ENCODE results near the gene RPL21. TPM values are rescaled to one million over a fixed set of nuclear protein-coding genes. Genes with fewer than 3 reads are reported as not detected.
"Not testable (repeated sequence)": the region's sequence is repeated elsewhere in the genome, so short reads cannot be mapped to it uniquely, and the experiment has no call there.

The RPL21 gene
- total and polyA plus RNA-seq, 2 donors (not counting 1 experiment from before 2014, with no cell fraction given) = 1,937 to 2,245 TPM

DNA sequence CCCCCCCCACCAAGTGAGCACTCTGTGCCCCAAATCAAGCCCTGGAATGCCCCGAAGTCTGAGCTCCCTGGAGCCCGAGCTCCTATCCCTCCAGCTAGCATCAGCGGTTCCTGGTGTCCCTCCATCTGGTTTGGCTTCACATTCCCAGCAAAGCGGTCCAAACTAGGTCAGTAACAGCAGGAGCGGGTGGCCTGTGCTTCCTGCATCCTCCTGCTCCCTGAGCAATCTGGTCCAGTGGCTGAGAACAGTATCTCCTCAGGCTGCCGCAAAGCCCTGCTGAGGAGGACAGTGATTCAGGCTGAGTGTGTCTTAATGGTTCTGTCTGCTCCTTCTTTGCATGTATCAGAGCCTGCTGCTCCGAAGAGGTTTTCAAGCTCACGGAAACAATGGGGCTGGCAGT, 45.1 kb downstream of the RPL21 start:
- Mint-ChIP-seq H3K27ac (no peak overlapping the region), H3K9me3 (ENCODE audit: insufficient read depth) (no peaks in the 10 kb centered on the region), H3K4me3 (no peak overlapping the region), H3K27me3 (no peaks in the 10 kb centered on the region), H3K4me1 (peaks cover 29% of the 10 kb centered on the region)
- no peaks in the 10 kb centered on the region for H3K36me3 ChIP-seq (replicated peaks in 1 of 2; ENCODE audit: control extremely low read depth in 1 of 2, control insufficient read depth in 1 of 2, extremely low read depth in 1 of 2, insufficient read depth in 2 of 2, low read length in 1 of 2)
- ChIA-PET POLR2A (no interaction called here), CTCF (no interaction called here)
- no peak overlapping the region for H3K4me3 ChIP-seq (ENCODE audit: control extremely low read depth in 1 of 5, extremely low read depth in 1 of 5, insufficient read depth in 1 of 5, low read depth in 2 of 5, low read length in 4 of 5)
- peaks cover 26 to 28% of the 10 kb centered on the region in 2 donors for H3K4me1 ChIP-seq (ENCODE audit: control insufficient read depth in 2 of 2, insufficient read depth in 2 of 2, low read length in 2 of 2)
- intact Hi-C loops (cut with micrococcal nuclease) = no loop called here
- 93% methylated on average over 8 of the region's 8 CpGs for WGBS (ENCODE audit: insufficient coverage)
- H3K79me2 ChIP-seq (ENCODE audit: control insufficient read depth, insufficient read depth, low read length) = no peaks in the 10 kb centered on the region
- peaks cover 0 to 4% (median 0%) of the 10 kb centered on the region in 3 donors for H3K9me3 ChIP-seq (ENCODE audit: control extremely low read depth in 1 of 3, control insufficient read depth in 2 of 3, insufficient read depth in 1 of 3, low read length in 2 of 3)
- peaks cover 0 to 2% (median 0%) of the 10 kb centered on the region in 4 experiments for H3K27me3 ChIP-seq (replicated peaks in 1 of 4; ENCODE audit: control extremely low read depth in 1 of 4, control insufficient read depth in 3 of 4, insufficient read depth in 4 of 4, low read length in 3 of 4)
- TF ChIP-seq EZH2 (IDR thresholded peaks at IDR 0.05; ENCODE audit: borderline replicate concordance, insufficient read depth, low read depth, low read length, poor library complexity, severe bottlenecking) = no peak
- TF ChIP-seq, protein P1, sequence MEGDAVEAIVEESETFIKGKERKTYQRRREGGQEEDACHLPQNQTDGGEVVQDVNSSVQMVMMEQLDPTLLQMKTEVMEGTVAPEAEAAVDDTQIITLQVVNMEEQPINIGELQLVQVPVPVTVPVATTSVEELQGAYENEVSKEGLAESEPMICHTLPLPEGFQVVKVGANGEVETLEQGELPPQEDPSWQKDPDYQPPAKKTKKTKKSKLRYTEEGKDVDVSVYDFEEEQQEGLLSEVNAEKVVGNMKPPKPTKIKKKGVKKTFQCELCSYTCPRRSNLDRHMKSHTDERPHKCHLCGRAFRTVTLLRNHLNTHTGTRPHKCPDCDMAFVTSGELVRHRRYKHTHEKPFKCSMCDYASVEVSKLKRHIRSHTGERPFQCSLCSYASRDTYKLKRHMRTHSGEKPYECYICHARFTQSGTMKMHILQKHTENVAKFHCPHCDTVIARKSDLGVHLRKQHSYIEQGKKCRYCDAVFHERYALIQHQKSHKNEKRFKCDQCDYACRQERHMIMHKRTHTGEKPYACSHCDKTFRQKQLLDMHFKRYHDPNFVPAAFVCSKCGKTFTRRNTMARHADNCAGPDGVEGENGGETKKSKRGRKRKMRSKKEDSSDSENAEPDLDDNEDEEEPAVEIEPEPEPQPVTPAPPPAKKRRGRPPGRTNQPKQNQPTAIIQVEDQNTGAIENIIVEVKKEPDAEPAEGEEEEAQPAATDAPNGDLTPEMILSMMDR (IDR thresholded peaks at IDR 0.05) = no peak
- no peak overlapping the region for H3K9ac ChIP-seq (ENCODE audit: low read length)
- no peak overlapping the region for H3K27ac ChIP-seq (ENCODE audit: low read length in 2 of 2)
- DNase-seq (no peak), ATAC-seq (ENCODE audit: low read depth) (no peak)
- no peak overlapping the region for H3K4me2 ChIP-seq (replicated peaks; ENCODE audit: low read depth, low read length, poor library complexity, severe bottlenecking)
- H2AFZ ChIP-seq (ENCODE audit: insufficient read depth, low read depth, low read length, poor library complexity, severe bottlenecking) = no peak overlapping the region
- H4K20me1 ChIP-seq (ENCODE audit: control insufficient read depth, insufficient read depth, low read length, poor library complexity, severe bottlenecking) = no peaks in the 10 kb centered on the region

DNA sequence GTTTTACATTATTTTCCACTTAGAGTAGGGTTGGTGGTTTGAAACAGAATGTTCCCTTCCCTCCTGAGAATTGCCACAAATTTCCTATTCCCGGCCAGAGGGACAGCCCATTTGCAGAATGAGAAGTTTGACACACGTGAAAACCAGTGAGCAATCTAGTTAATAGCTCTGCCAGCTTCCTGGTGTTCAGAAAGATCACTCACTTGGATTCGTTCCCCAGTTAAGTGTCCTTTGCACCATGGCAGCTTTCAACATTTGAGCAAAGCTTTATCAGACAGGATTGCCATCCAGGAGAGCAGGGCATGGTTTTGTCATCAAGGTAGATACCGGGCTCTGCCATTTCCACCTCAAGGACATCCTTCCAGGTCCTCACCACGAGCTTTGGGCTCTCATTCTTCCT, 47.5 kb downstream of the RPL21 start:
- WGBS (ENCODE audit: insufficient coverage) = 84% methylated on average over 4 of the region's 5 CpGs
- Histone ChIP-seq H3K4me2 (replicated peaks; ENCODE audit: low read depth, low read length, poor library complexity, severe bottlenecking) (no peak overlapping the region), H3K27ac (ENCODE audit: low read length in 2 of 2) (no peak overlapping the region), H3K4me1 (ENCODE audit: control insufficient read depth in 2 of 2, insufficient read depth in 2 of 2, low read length in 2 of 2) (peaks cover 9 to 10% of the 10 kb centered on the region in 2 donors), H4K20me1 (ENCODE audit: control insufficient read depth, insufficient read depth, low read length, poor library complexity, severe bottlenecking) (no peaks in the 10 kb centered on the region), H2AFZ (ENCODE audit: insufficient read depth, low read depth, low read length, poor library complexity, severe bottlenecking) (no peak overlapping the region), H3K79me2 (ENCODE audit: control insufficient read depth, insufficient read depth, low read length) (no peaks in the 10 kb centered on the region), H3K4me3 (ENCODE audit: control extremely low read depth in 1 of 5, extremely low read depth in 1 of 5, insufficient read depth in 1 of 5, low read depth in 2 of 5, low read length in 4 of 5) (no peak overlapping the region), H3K36me3 (replicated peaks in 1 of 2; ENCODE audit: control extremely low read depth in 1 of 2, control insufficient read depth in 1 of 2, extremely low read depth in 1 of 2, insufficient read depth in 2 of 2, low read length in 1 of 2) (no peaks in the 10 kb centered on the region), H3K9me3 (ENCODE audit: control extremely low read depth in 1 of 3, control insufficient read depth in 2 of 3, insufficient read depth in 1 of 3, low read length in 2 of 3) (peaks cover 0 to 4% (median 0%) of the 10 kb centered on the region in 3 donors), H3K27me3 (replicated peaks in 1 of 4; ENCODE audit: control extremely low read depth in 1 of 4, control insufficient read depth in 3 of 4, insufficient read depth in 4 of 4, low read length in 3 of 4) (peaks cover 0 to 2% (median 0%) of the 10 kb centered on the region in 4 experiments), H3K9ac (ENCODE audit: low read length) (no peak overlapping the region)
- ChIA-PET CTCF (interaction anchor here (1.0 kb wide), 1 partner anchor 28 kb away, joined by 4 read pairs; the partner anchor contains the start of gene RASL11A), POLR2A (no interaction called here)
- no peak overlapping the region for H3K27ac Mint-ChIP-seq
- H3K4me1 Mint-ChIP-seq = peaks cover 12% of the 10 kb centered on the region
- ATAC-seq (ENCODE audit: low read depth) (no peak), DNase-seq (no peak)
- no peaks in the 10 kb centered on the region for H3K27me3 Mint-ChIP-seq
- intact Hi-C loops (cut with micrococcal nuclease) = no loop called here
- TF ChIP-seq EZH2 (IDR thresholded peaks at IDR 0.05; ENCODE audit: borderline replicate concordance, insufficient read depth, low read depth, low read length, poor library complexity, severe bottlenecking) = no peak
- TF ChIP-seq, protein P1 (IDR thresholded peaks at IDR 0.05) = no peak
- H3K9me3 Mint-ChIP-seq (ENCODE audit: insufficient read depth) = no peaks in the 10 kb centered on the region
- H3K4me3 Mint-ChIP-seq = no peak overlapping the region

DNA sequence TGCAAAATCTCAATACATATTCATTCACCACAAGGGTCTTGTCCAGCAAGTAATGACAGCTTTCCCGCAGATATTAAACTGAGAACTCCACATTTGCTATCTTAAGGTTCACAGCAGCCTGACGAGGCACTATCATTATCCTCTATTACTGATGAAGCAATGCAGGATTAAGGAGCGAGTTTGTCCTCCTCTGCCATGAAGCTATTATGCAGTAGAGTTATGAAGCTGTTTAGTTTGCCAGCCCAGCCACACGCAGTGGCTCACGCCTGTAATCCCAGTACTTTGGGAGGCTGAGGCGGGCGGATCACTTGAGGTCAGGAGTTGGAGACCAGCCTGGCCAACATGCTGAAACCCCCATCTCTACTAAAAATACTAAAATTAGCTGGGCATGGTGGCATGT, 49.0 kb downstream of the RPL21 start:
- H3K9me3 ChIP-seq (ENCODE audit: control extremely low read depth in 1 of 3, control insufficient read depth in 2 of 3, insufficient read depth in 1 of 3, low read length in 2 of 3); H3K27me3 ChIP-seq (replicated peaks in 1 of 4; ENCODE audit: control extremely low read depth in 1 of 4, control insufficient read depth in 3 of 4, insufficient read depth in 4 of 4, low read length in 3 of 4); H3K9ac ChIP-seq (ENCODE audit: low read length); DNase-seq; H4K20me1 ChIP-seq (ENCODE audit: control insufficient read depth, insufficient read depth, low read length, poor library complexity, severe bottlenecking); intact Hi-C loops (cut with micrococcal nuclease); H3K4me1 Mint-ChIP-seq; H3K27me3 Mint-ChIP-seq; H3K4me3 Mint-ChIP-seq; CTCF ChIA-PET; H3K27ac Mint-ChIP-seq; H3K79me2 ChIP-seq (ENCODE audit: control insufficient read depth, insufficient read depth, low read length); POLR2A ChIA-PET; H3K9me3 Mint-ChIP-seq (ENCODE audit: insufficient read depth); H2AFZ ChIP-seq (ENCODE audit: insufficient read depth, low read depth, low read length, poor library complexity, severe bottlenecking); H3K4me3 ChIP-seq (ENCODE audit: control extremely low read depth in 1 of 5, extremely low read depth in 1 of 5, insufficient read depth in 1 of 5, low read depth in 2 of 5, low read length in 4 of 5); H3K36me3 ChIP-seq (replicated peaks in 1 of 2; ENCODE audit: control extremely low read depth in 1 of 2, control insufficient read depth in 1 of 2, extremely low read depth in 1 of 2, insufficient read depth in 2 of 2, low read length in 1 of 2); H3K27ac ChIP-seq (ENCODE audit: low read length in 2 of 2); H3K4me2 ChIP-seq (replicated peaks; ENCODE audit: low read depth, low read length, poor library complexity, severe bottlenecking); ATAC-seq (ENCODE audit: low read depth); H3K4me1 ChIP-seq (ENCODE audit: control insufficient read depth in 2 of 2, insufficient read depth in 2 of 2, low read length in 2 of 2): not testable (repeated sequence)
- WGBS (ENCODE audit: insufficient coverage) = 100% methylated on average over 1 of the region's 7 CpGs
